ENCODE data around the gene AMBRA1.
A peak's percentile ranks its signal among the peaks of the same experiment; 100 is the strongest.

Gene AMBRA1

GRCh38 chr11:46562527-46562926 is 31.3 kb downstream of the AMBRA1 start:
- Histone ChIP-seq H3K9me3 (ENCODE audit: low read length) (no peaks in the 10 kb centered on the region), H3K4me3 (ENCODE audit: low read depth in 1 of 2, low read length in 2 of 2) (no peak overlapping the region), H3K27ac (ENCODE audit: low read depth, low read length) (no peak overlapping the region), H3K4me1 (ENCODE audit: insufficient read depth, low read length) (peaks cover 10% of the 10 kb centered on the region), H3K27me3 (ENCODE audit: control insufficient read depth in 1 of 2, insufficient read depth in 2 of 2, low read length in 2 of 2) (no peaks in the 10 kb centered on the region), H3K9ac (ENCODE audit: low read length) (no peak overlapping the region), H3K36me3 (ENCODE audit: insufficient read depth, low read length) (no peaks in the 10 kb centered on the region)

GRCh38 chr11:46560300-46560991 is 33.4 kb downstream of the AMBRA1 start:
- H3K9me3 ChIP-seq (ENCODE audit: low read length) = no peaks in the 10 kb centered on the region
- no peaks in the 10 kb centered on the region for H3K36me3 ChIP-seq (ENCODE audit: insufficient read depth, low read length)
- H3K4me3 ChIP-seq (ENCODE audit: low read depth in 1 of 2, low read length in 2 of 2) = peak overlapping the region; percentile 14 to 43
- no peaks in the 10 kb centered on the region for H3K27me3 ChIP-seq (ENCODE audit: control insufficient read depth in 1 of 2, insufficient read depth in 2 of 2, low read length in 2 of 2)
- peaks cover 13% of the 10 kb centered on the region for H3K4me1 ChIP-seq (ENCODE audit: insufficient read depth, low read length)
- peak overlapping the region; percentile 55 for H3K27ac ChIP-seq (ENCODE audit: low read depth, low read length)
- H3K9ac ChIP-seq (ENCODE audit: low read length) = peak overlapping the region; percentile 66

GRCh38 chr11:46559815-46560214 is 34.0 kb downstream of the AMBRA1 start:
- peak overlapping the region; percentile 22 for H3K9ac ChIP-seq (ENCODE audit: low read length)

GRCh38 chr11:46557684-46558151 is 36.1 kb downstream of the AMBRA1 start:
- H3K36me3 ChIP-seq (ENCODE audit: insufficient read depth, low read length) = no peaks in the 10 kb centered on the region
- no peak overlapping the region for H3K9ac ChIP-seq (ENCODE audit: low read length)
- peaks cover 35% of the 10 kb centered on the region for H3K4me1 ChIP-seq (ENCODE audit: insufficient read depth, low read length)
- no peaks in the 10 kb centered on the region for H3K9me3 ChIP-seq (ENCODE audit: low read length)
- no peak overlapping the region for H3K27ac ChIP-seq (ENCODE audit: low read depth, low read length)
- no peaks in the 10 kb centered on the region for H3K27me3 ChIP-seq (ENCODE audit: control insufficient read depth in 1 of 2, insufficient read depth in 2 of 2, low read length in 2 of 2)
- no peak overlapping the region for H3K4me3 ChIP-seq (ENCODE audit: low read depth in 1 of 2, low read length in 2 of 2)

More at GRCh38 chr11:46559815-46560214, 34.0 kb downstream of the AMBRA1 start:
- peak overlapping the region; percentile 55 for H3K27ac ChIP-seq (ENCODE audit: low read depth, low read length)
- H3K4me3 ChIP-seq (ENCODE audit: low read depth in 1 of 2, low read length in 2 of 2) = peak overlapping the region in 1 of 2 donors; percentile 43
- H3K9me3 ChIP-seq (ENCODE audit: low read length) = no peaks in the 10 kb centered on the region
- H3K27me3 ChIP-seq (ENCODE audit: control insufficient read depth in 1 of 2, insufficient read depth in 2 of 2, low read length in 2 of 2) = no peaks in the 10 kb centered on the region
- H3K36me3 ChIP-seq (ENCODE audit: insufficient read depth, low read length) = no peaks in the 10 kb centered on the region
- H3K4me1 ChIP-seq (ENCODE audit: insufficient read depth, low read length) = peaks cover 19% of the 10 kb centered on the region

- no peaks in the 10 kb centered on the region for H3K36me3 ChIP-seq (ENCODE audit: insufficient read depth, low read length)
- no peak overlapping the region for H3K9ac ChIP-seq (ENCODE audit: low read length)
- H3K27me3 ChIP-seq (ENCODE audit: control insufficient read depth in 1 of 2, insufficient read depth in 2 of 2, low read length in 2 of 2) = no peaks in the 10 kb centered on the region
- H3K27ac ChIP-seq (ENCODE audit: low read depth, low read length) = no peak overlapping the region
- H3K4me1 ChIP-seq (ENCODE audit: insufficient read depth, low read length) = peaks cover 24% of the 10 kb centered on the region
- H3K4me3 ChIP-seq (ENCODE audit: low read depth in 1 of 2, low read length in 2 of 2) = no peak overlapping the region
- no peaks in the 10 kb centered on the region for H3K9me3 ChIP-seq (ENCODE audit: low read length)
Observed at GRCh38 chr11:46555267-46556054, 38.4 kb downstream of the AMBRA1 start.

GRCh38 chr11:46554213-46555147 is 39.3 kb downstream of the AMBRA1 start:
- Histone ChIP-seq H3K27ac (ENCODE audit: low read depth, low read length) (no peak overlapping the region), H3K9ac (ENCODE audit: low read length) (no peak overlapping the region), H3K36me3 (ENCODE audit: insufficient read depth, low read length) (no peaks in the 10 kb centered on the region), H3K4me3 (ENCODE audit: low read depth in 1 of 2, low read length in 2 of 2) (no peak overlapping the region), H3K4me1 (ENCODE audit: insufficient read depth, low read length) (peaks cover 24% of the 10 kb centered on the region), H3K27me3 (ENCODE audit: control insufficient read depth in 1 of 2, insufficient read depth in 2 of 2, low read length in 2 of 2) (no peaks in the 10 kb centered on the region), H3K9me3 (ENCODE audit: low read length) (no peaks in the 10 kb centered on the region)

- Histone ChIP-seq H3K4me1 (ENCODE audit: insufficient read depth, low read length) (peaks cover 24% of the 10 kb centered on the region), H3K27ac (ENCODE audit: low read depth, low read length) (no peak overlapping the region), H3K9me3 (ENCODE audit: low read length) (no peaks in the 10 kb centered on the region), H3K27me3 (ENCODE audit: control insufficient read depth in 1 of 2, insufficient read depth in 2 of 2, low read length in 2 of 2) (no peaks in the 10 kb centered on the region), H3K9ac (ENCODE audit: low read length) (no peak overlapping the region), H3K4me3 (ENCODE audit: low read depth in 1 of 2, low read length in 2 of 2) (no peak overlapping the region), H3K36me3 (ENCODE audit: insufficient read depth, low read length) (no peaks in the 10 kb centered on the region)
Observed at GRCh38 chr11:46553814-46554212, 40.0 kb downstream of the AMBRA1 start.

GRCh38 chr11:46551261-46551660 is 42.6 kb downstream of the AMBRA1 start:
- H3K9me3 ChIP-seq (ENCODE audit: low read length) = no peaks in the 10 kb centered on the region
- H3K36me3 ChIP-seq (ENCODE audit: insufficient read depth, low read length) = peaks cover 15% of the 10 kb centered on the region
- H3K4me1 ChIP-seq (ENCODE audit: insufficient read depth, low read length) = peaks cover 24% of the 10 kb centered on the region
- no peak overlapping the region for H3K4me3 ChIP-seq (ENCODE audit: low read depth in 1 of 2, low read length in 2 of 2)
- no peak overlapping the region for H3K27ac ChIP-seq (ENCODE audit: low read depth, low read length)
- no peak overlapping the region for H3K9ac ChIP-seq (ENCODE audit: low read length)
- no peaks in the 10 kb centered on the region for H3K27me3 ChIP-seq (ENCODE audit: control insufficient read depth in 1 of 2, insufficient read depth in 2 of 2, low read length in 2 of 2)

GRCh38 chr11:46547579-46547978 is 46.2 kb downstream of the AMBRA1 start:
- peaks cover 45% of the 10 kb centered on the region for H3K36me3 ChIP-seq (ENCODE audit: insufficient read depth, low read length)
- no peaks in the 10 kb centered on the region for H3K9me3 ChIP-seq (ENCODE audit: low read length)
- H3K9ac ChIP-seq (ENCODE audit: low read length) = no peak overlapping the region
- no peak overlapping the region for H3K27ac ChIP-seq (ENCODE audit: low read depth, low read length)
- H3K4me3 ChIP-seq (ENCODE audit: low read depth in 1 of 2, low read length in 2 of 2) = no peak overlapping the region
- H3K27me3 ChIP-seq (ENCODE audit: control insufficient read depth in 1 of 2, insufficient read depth in 2 of 2, low read length in 2 of 2) = no peaks in the 10 kb centered on the region
- H3K4me1 ChIP-seq (ENCODE audit: insufficient read depth, low read length) = no peaks in the 10 kb centered on the region

- Histone ChIP-seq H3K9ac (ENCODE audit: low read length) (no peak overlapping the region), H3K9me3 (ENCODE audit: low read length) (no peaks in the 10 kb centered on the region), H3K36me3 (ENCODE audit: insufficient read depth, low read length) (peaks cover 71% of the 10 kb centered on the region), H3K27ac (ENCODE audit: low read depth, low read length) (no peak overlapping the region), H3K4me3 (ENCODE audit: low read depth in 1 of 2, low read length in 2 of 2) (no peak overlapping the region), H3K27me3 (ENCODE audit: control insufficient read depth in 1 of 2, insufficient read depth in 2 of 2, low read length in 2 of 2) (no peaks in the 10 kb centered on the region), H3K4me1 (ENCODE audit: insufficient read depth, low read length) (no peaks in the 10 kb centered on the region)
Observed at GRCh38 chr11:46543564-46543963, 50.3 kb downstream of the AMBRA1 start.

Data from muscle layer of colon (tissue), 2 donors.